ENCODE results near the gene PPP2R3A. TPM values are rescaled to one million over a fixed set of nuclear protein-coding genes. Genes with fewer than 3 reads are reported as not detected.
"Not testable (repeated sequence)": the region's sequence is repeated elsewhere in the genome, so short reads cannot be mapped to it uniquely, and the experiment has no call there.

PPP2R3A gene
- total RNA-seq, 2 donors from 2014 or later: 49.5 to 71.9 TPM

DNA sequence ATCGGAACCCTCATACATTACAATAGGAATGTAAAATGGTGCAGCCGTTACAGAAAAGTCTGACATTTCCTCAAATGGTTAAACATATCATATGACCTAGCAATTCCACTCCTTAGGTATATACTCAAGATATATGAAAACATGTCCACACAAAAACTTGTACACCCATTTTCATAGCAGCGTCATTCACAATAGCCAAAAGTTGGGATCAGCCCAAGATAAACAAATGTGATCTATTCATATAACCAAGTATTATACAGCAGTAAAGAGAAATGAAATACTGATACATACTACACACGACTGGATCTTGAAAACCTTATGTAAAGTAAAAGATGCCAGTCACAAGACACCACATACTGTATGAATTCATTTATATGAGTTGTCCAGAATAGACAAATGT, 128.2 kb downstream of the PPP2R3A start:
- no peaks in the 10 kb centered on the region for H3K9me3 ChIP-seq
- no peaks in the 10 kb centered on the region for H3K27me3 ChIP-seq
- no peaks in the 10 kb centered on the region for H3K4me1 ChIP-seq
- no peak for TF ChIP-seq CTCF (IDR thresholded peaks at IDR 0.05)
- H3K27ac ChIP-seq: no peak overlapping the region
- no peak overlapping the region for H3K4me3 ChIP-seq
- DNase-seq (ENCODE audit: low spot score): no peak
- peaks cover 22% of the 10 kb centered on the region for H3K36me3 ChIP-seq

DNA sequence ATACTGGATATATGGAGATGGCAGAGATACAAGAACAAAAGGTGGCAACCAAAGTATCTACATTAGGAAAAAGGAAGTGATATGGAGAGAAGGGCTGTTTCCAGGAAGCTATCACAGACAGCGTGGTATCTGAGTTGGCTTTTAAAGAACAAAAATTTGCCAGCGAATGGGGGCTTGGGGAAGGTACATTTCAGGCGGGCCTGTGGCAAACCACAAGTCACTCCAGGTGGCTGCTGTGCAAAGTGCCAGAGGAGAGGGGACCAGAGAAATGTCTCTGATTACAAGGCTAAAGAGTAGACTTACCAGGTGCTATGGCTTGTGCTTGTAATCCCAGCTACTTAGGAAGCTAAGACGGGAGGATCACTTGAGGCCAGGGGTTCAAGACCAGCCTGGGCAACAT, 139.5 kb downstream of the PPP2R3A start:
- Histone ChIP-seq H3K27ac (no peak overlapping the region), H3K4me3 (no peak overlapping the region), H3K27me3 (no peaks in the 10 kb centered on the region), H3K4me1 (no peaks in the 10 kb centered on the region), H3K9me3 (no peaks in the 10 kb centered on the region), H3K36me3 (peaks cover 50% of the 10 kb centered on the region)
- no peak for DNase-seq (ENCODE audit: low spot score)
- TF ChIP-seq CTCF (IDR thresholded peaks at IDR 0.05): no peak

GRCh38 chr3:136106101-136106500, 140.6 kb downstream of the PPP2R3A start:
- no peaks in the 10 kb centered on the region for H3K4me1 ChIP-seq
- no peak for TF ChIP-seq CTCF (IDR thresholded peaks at IDR 0.05)
- peaks cover 53% of the 10 kb centered on the region for H3K36me3 ChIP-seq

DNA sequence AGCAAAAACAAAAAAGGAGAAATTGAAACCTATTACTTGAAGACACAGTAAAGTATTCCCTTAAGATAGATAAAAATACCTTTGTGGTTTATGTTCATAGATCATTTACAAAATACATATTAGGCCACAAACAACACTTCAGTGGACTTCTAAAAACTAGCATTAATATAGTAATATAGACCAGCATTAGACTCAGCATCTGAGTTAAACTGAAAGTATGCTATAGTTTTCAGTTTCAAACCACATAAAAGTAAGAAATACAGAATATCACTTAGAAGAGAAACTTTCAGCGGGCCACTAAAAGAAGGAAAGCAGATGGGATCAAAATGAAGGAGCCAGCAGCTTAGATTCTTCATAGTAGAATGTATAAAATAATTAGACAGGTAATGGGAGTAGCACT, 144.0 kb downstream of the PPP2R3A start:
- H3K9me3 ChIP-seq: no peaks in the 10 kb centered on the region
- DNase-seq (ENCODE audit: low spot score): no peak
- peaks cover 52% of the 10 kb centered on the region for H3K36me3 ChIP-seq
- H3K4me3 ChIP-seq: no peak overlapping the region
- no peaks in the 10 kb centered on the region for H3K27me3 ChIP-seq
- TF ChIP-seq CTCF (IDR thresholded peaks at IDR 0.05): no peak
- H3K4me1 ChIP-seq: no peaks in the 10 kb centered on the region
- H3K27ac ChIP-seq: no peak overlapping the region

More at GRCh38 chr3:136106101-136106500, 140.6 kb downstream of the PPP2R3A start:
- no peaks in the 10 kb centered on the region for H3K27me3 ChIP-seq
- no peak overlapping the region for H3K27ac ChIP-seq
- no peak overlapping the region for H3K4me3 ChIP-seq
- H3K9me3 ChIP-seq: no peaks in the 10 kb centered on the region
- DNase-seq (ENCODE audit: low spot score): no peak

DNA sequence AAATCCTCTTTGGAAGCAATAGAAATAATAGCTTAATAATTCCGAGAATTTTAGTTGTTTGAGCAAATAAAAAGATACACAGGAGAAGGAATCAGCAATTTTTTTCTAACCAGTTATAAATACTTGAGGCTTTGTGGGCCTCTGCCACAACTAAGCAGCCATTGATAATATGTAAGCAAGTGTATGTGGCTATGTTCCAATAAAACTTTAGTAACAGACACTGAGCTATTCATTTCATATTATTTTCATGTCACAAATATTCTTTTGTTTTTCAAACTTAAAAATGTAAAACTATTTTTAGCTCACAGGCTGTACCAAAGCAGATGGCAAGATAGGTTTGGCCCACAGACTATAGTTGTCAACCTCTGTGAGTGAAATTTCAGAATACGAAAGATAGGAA, 145.0 kb downstream of the PPP2R3A start:
- H3K27ac ChIP-seq: no peak overlapping the region
- no peaks in the 10 kb centered on the region for H3K27me3 ChIP-seq
- no peak overlapping the region for H3K4me3 ChIP-seq
- H3K9me3 ChIP-seq: no peaks in the 10 kb centered on the region
- no peaks in the 10 kb centered on the region for H3K4me1 ChIP-seq
- peaks cover 52% of the 10 kb centered on the region for H3K36me3 ChIP-seq
- no peak for TF ChIP-seq CTCF (IDR thresholded peaks at IDR 0.05)
- DNase-seq (ENCODE audit: low spot score): no peak

DNA sequence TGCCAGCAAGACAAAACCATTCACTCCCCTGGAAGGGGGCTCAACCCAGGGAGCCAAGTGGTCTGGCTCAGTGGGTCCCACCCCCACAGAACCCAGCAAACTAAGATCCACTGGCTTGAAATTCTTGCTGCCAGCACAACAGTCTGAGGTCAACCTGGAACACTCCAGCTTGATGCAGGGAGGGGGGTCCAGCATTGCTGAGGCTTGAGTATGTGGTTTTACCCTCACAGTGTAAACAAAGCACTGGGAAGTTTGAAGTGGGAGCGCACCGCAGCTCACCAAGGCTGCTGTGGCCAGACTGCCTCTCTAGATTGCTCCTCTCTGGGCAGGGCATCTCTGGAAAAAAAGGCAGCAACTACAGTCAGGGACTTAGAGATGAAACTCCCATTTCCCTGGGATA, 148.9 kb downstream of the PPP2R3A start:
- Histone ChIP-seq H3K4me3 (no peak overlapping the region), H3K36me3 (peaks cover 30% of the 10 kb centered on the region), H3K9me3 (no peaks in the 10 kb centered on the region), H3K27me3 (no peaks in the 10 kb centered on the region), H3K4me1 (no peaks in the 10 kb centered on the region), H3K27ac (no peak overlapping the region)
- TF ChIP-seq CTCF (IDR thresholded peaks at IDR 0.05): no peak
- DNase-seq (ENCODE audit: low spot score): no peak

DNA sequence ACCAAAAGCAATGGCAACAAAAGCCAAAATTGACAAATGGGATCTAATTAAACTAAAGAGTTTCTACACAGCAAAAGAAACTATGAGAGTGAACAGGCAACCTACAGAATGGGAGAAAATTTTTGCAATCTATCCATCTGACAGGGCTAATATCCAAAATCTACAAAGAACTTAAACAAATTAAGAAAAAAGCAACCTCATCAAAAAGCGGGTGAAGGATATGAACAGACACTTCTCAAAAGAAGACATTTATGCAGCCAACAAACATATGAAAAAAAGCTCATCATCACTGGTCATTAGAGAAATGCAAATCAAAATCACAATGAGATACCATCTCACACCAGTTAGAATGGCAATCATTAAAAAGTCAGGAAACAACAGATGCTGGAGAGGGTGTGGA, 153.8 kb downstream of the PPP2R3A start:
- H3K27me3 ChIP-seq; DNase-seq (ENCODE audit: low spot score); H3K4me1 ChIP-seq; H3K4me3 ChIP-seq; H3K9me3 ChIP-seq; H3K27ac ChIP-seq: not testable (repeated sequence)
- peaks cover 12% of the 10 kb centered on the region for H3K36me3 ChIP-seq

DNA sequence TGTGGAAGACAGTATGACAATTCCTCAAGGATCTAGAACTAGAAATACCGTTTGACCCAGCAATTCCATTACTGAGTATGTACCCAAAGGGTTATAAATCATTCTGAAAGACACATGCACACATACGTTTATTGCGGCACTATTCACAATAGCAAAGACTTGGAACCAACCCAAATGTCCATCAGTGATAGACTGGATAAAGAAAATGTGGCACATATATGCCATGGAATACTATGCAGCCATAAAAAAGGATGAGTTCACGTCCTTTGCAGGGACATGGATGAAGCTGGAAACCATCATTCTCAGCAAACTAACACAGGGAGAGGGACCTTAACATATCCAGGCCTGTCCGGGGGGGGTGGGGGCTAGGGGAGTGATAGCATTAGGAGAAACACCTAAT, 154.3 kb downstream of the PPP2R3A start:
- not testable (repeated sequence) for DNase-seq (ENCODE audit: low spot score); H3K9me3 ChIP-seq; H3K36me3 ChIP-seq; H3K27me3 ChIP-seq; H3K4me1 ChIP-seq; H3K27ac ChIP-seq; H3K4me3 ChIP-seq

All from right atrium auricular region (tissue), 2 donors.